Neural cell (in vitro differentiated cells): ENCODE results near the gene CFI. TPM values are rescaled to one million over a fixed set of nuclear protein-coding genes. Genes with fewer than 3 reads are reported as not detected.

Source experiments
- H2AFZ ChIP-seq: fragments of 200-600, 300-800 bp; sonication (generic), shearing (Covaris generic); 2 replicates; pipeline ENCODE4 v1.6.0; 2014; ENCODE audit warnings: low read depth, mild to moderate bottlenecking, antibody characterized with exemption, low read length, moderate library complexity
- H3F3A ChIP-seq: fragments of 200-600 bp; shearing (Covaris generic); 2 replicates; pipeline ENCODE4 v1.6.1; 2016; ENCODE audit warnings: mild to moderate bottlenecking, moderate library complexity, mixed read lengths, antibody characterized with exemption, low read length; ENCODE audit not compliant: insufficient read depth, poor library complexity, severe bottlenecking
- H3K27ac ChIP-seq: fragments of 200-600, 300-800 bp; sonication (generic), shearing (Covaris generic); 2 replicates; pipeline ENCODE4 v1.5.1; 2014; ENCODE audit warnings: mild to moderate bottlenecking, low read length, moderate library complexity
- H3K27me3 ChIP-seq: fragments of 300-800, 200-600 bp; sonication (generic), shearing (Covaris generic); 2 replicates; pipeline ENCODE4 v1.6.0; 2014; ENCODE audit warnings: mild to moderate bottlenecking, low read depth, low read length, moderate library complexity; ENCODE audit not compliant: insufficient read depth
- H3K36me3 ChIP-seq: fragments of 300-800, 200-600 bp; sonication (generic), shearing (Covaris generic); 2 replicates; pipeline ENCODE4 v1.5.1; 2014; ENCODE audit warnings: mild to moderate bottlenecking, antibody characterized with exemption, low read length, moderate library complexity; ENCODE audit not compliant: insufficient read depth
- H3K4me2 ChIP-seq: fragments of 300-800, 200-600 bp; sonication (generic), shearing (Covaris generic); 2 replicates; pipeline ENCODE4 v1.6.0; 2014; ENCODE audit warnings: mild to moderate bottlenecking, low read length
- H3K4me3 ChIP-seq: fragments of 300-800, 200-600 bp; sonication (generic), shearing (Covaris generic); 2 replicates; pipeline ENCODE4 v1.5.1; 2014; ENCODE audit warnings: mild to moderate bottlenecking, low read length, moderate library complexity
- H3K79me2 ChIP-seq: fragments of 200-600 bp; shearing (Covaris generic); replicated peaks from 2 replicates; pipeline ENCODE4 v1.6.0; 2014; ENCODE audit warnings: mild to moderate bottlenecking, low read length, moderate library complexity; ENCODE audit not compliant: insufficient read depth
- H3K9ac ChIP-seq: fragments of 300-800, 200-600 bp; sonication (generic), shearing (Covaris generic); 2 replicates; pipeline ENCODE4 v1.6.1; 2016; ENCODE audit warnings: mild to moderate bottlenecking, low read length, mixed read lengths
- H3K9me2 ChIP-seq: fragments of 200-600 bp; shearing (Covaris generic); 2 replicates; pipeline ENCODE4 v1.6.1; 2016; ENCODE audit warnings: mild to moderate bottlenecking, low read length, mixed read lengths; ENCODE audit not compliant: insufficient read depth
- H3K9me3 ChIP-seq: fragments of 200-600, 300-800 bp; sonication (generic), shearing (Covaris generic); 2 replicates; pipeline ENCODE4 v1.6.1; 2016; ENCODE audit warnings: mild to moderate bottlenecking, mixed run types, low read length, moderate library complexity, mixed read lengths
- H4K20me1 ChIP-seq: fragments of 200-600 bp; shearing (Covaris generic); 2 replicates; pipeline ENCODE4 v1.6.1; 2016; ENCODE audit warnings: mild to moderate bottlenecking, mixed run types; ENCODE audit not compliant: insufficient read depth
- CTCF ChIP-seq: fragments of 450-650 bp; IDR thresholded peaks from 2 replicates; pipeline ENCODE4 v1.5.1; 2014; ENCODE audit warnings: antibody characterized with exemption, mild to moderate bottlenecking, moderate library complexity; ENCODE audit not compliant: poor library complexity, severe bottlenecking
- EP300 ChIP-seq: fragments of 450-650 bp; conservative IDR thresholded peaks from 2 replicates; pipeline ENCODE4 v1.6.1; 2014; ENCODE audit warnings: antibody characterized with exemption, mild to moderate bottlenecking, moderate library complexity; ENCODE audit not compliant: poor library complexity, severe bottlenecking
- EZH2 ChIP-seq: fragments of 200-600, 300-800 bp; shearing (Covaris generic), sonication (generic); IDR thresholded peaks from 2 replicates; pipeline ENCODE4 v1.6.1; 2014; ENCODE audit warnings: antibody characterized with exemption, low read length, borderline replicate concordance, mild to moderate bottlenecking; ENCODE audit not compliant: insufficient read depth, poor library complexity, severe bottlenecking
- MXI1 ChIP-seq: fragments of 450-650 bp; conservative IDR thresholded peaks from 2 replicates; pipeline ENCODE4 v1.6.1; 2014; ENCODE audit warnings: antibody characterized with exemption, mild to moderate bottlenecking; ENCODE audit not compliant: poor library complexity, severe bottlenecking
- POLR2AphosphoS5 ChIP-seq: IDR thresholded peaks from 2 replicates; pipeline ENCODE4 v1.6.1; 2012
- RAD21 ChIP-seq: fragments of 450-650 bp; conservative IDR thresholded peaks from 2 replicates; pipeline ENCODE4 v1.6.1; 2014; ENCODE audit warnings: antibody characterized with exemption, mild to moderate bottlenecking, moderate library complexity
- REST ChIP-seq: IDR thresholded peaks from 2 replicates; pipeline ENCODE4 v1.6.1; 2012; ENCODE audit warnings: borderline replicate concordance
- SMC3 ChIP-seq: fragments of 450-650 bp; conservative IDR thresholded peaks from 2 replicates; pipeline ENCODE4 v1.6.1; 2014; ENCODE audit warnings: antibody characterized with exemption, mild to moderate bottlenecking, moderate library complexity; ENCODE audit not compliant: poor library complexity
- TAF1 ChIP-seq: IDR thresholded peaks from 2 replicates; pipeline ENCODE4 v1.6.1; 2012; ENCODE audit warnings: low read depth
- polyA plus RNA-seq: library from polyadenylated mRNA; depleted of rRNA; stranded (reverse); fragments of >200 nt; gene quantifications from 2 replicates; pipeline ENCODE4 v1.2.3, GENCODE V29; 2014

The CFI gene
- polyA plus RNA-seq, 1 donor from 2014 or later, result not detected

GRCh38 chr4:109751852-109752251 is 49.9 kb downstream of the CFI start:
- no peak overlapping the region for H3K27ac ChIP-seq
- H3K9me3 ChIP-seq, result no peaks in the 10 kb centered on the region
- H2AFZ ChIP-seq, result no peak overlapping the region
- no peaks in the 10 kb centered on the region for H3K79me2 ChIP-seq
- H3K27me3 ChIP-seq, result no peaks in the 10 kb centered on the region
- H3F3A ChIP-seq, result no peaks in the 10 kb centered on the region
- no peaks in the 10 kb centered on the region for H3K9me2 ChIP-seq
- no peak overlapping the region for H3K4me3 ChIP-seq
- no peaks in the 10 kb centered on the region for H4K20me1 ChIP-seq
- TF ChIP-seq REST (no peak), EZH2 (no peak), SMC3 (no peak), POLR2AphosphoS5 (no peak), EP300 (no peak), RAD21 (no peak), CTCF (no peak), MXI1 (no peak), TAF1 (no peak)
- no peaks in the 10 kb centered on the region for H3K36me3 ChIP-seq
- no peak overlapping the region for H3K9ac ChIP-seq
- H3K4me2 ChIP-seq, result no peak overlapping the region

- H3K9me3 ChIP-seq, result no peaks in the 10 kb centered on the region
- no peak overlapping the region for H2AFZ ChIP-seq
Measured at GRCh38 chr4:109750652-109751244, 51.1 kb downstream of the CFI start.

More at GRCh38 chr4:109750652-109751244, 51.1 kb downstream of the CFI start:
- Histone ChIP-seq H3K4me2 (no peak overlapping the region), H3K27ac (no peak overlapping the region), H3K36me3 (no peaks in the 10 kb centered on the region), H3K9ac (no peak overlapping the region), H4K20me1 (no peaks in the 10 kb centered on the region), H3K27me3 (no peaks in the 10 kb centered on the region), H3K79me2 (no peaks in the 10 kb centered on the region), H3F3A (no peaks in the 10 kb centered on the region), H3K9me2 (no peaks in the 10 kb centered on the region), H3K4me3 (no peak overlapping the region)
- TF ChIP-seq REST (no peak), CTCF (no peak), SMC3 (no peak), EP300 (no peak), TAF1 (no peak), EZH2 (no peak), POLR2AphosphoS5 (no peak), MXI1 (no peak), RAD21 (no peak)
